Vagina (tissue), 2 donors: ENCODE data around the gene PACRG.

ENCODE experiments used
- CTCF ChIP-seq, 3 experiments: fragments of 450-650 bp in 2 of 3; fragments of 200-600 bp in 1 of 3; sonication (generic) in 1 of 3; IDR thresholded peaks; one replicate each; pipeline ENCODE4 v1.5.1; 2017 to 2019; ENCODE audit warnings: antibody characterized with exemption in 3 of 3, mild to moderate bottlenecking in 2 of 3, moderate library complexity in 2 of 3
- POLR2A ChIP-seq, 2 donors: fragments of 450-650 bp; IDR thresholded peaks; one replicate each; pipeline ENCODE4 v1.6.1; 2017; ENCODE audit warnings: antibody characterized with exemption in 2 of 2, mild to moderate bottlenecking in 2 of 2, moderate library complexity in 2 of 2
- POLR2AphosphoS5 ChIP-seq, 2 donors: sonication (generic); formaldehyde crosslinking; IDR thresholded peaks; one replicate each; pipeline ENCODE4 v1.9.0; 2017; ENCODE audit warnings: antibody characterized with exemption in 2 of 2, mild to moderate bottlenecking in 2 of 2, low read depth in 1 of 2; ENCODE audit not compliant: insufficient read depth in 1 of 2

GRCh38 chr6:163339466-163339865, 611.7 kb downstream of the PACRG start:
- no peak for TF ChIP-seq CTCF (IDR thresholded peaks at IDR 0.05)
- no peak for TF ChIP-seq POLR2A (IDR thresholded peaks at IDR 0.05)
- no peak for TF ChIP-seq POLR2AphosphoS5 (IDR thresholded peaks at IDR 0.05; ENCODE audit: insufficient read depth in 1 of 2, low read depth in 1 of 2)
